Ishikawa (cell line): ENCODE measurements around the gene PTN.

Experiments
- CEBPB ChIP-seq: IDR thresholded peaks from 2 replicates; pipeline ENCODE4 v1.6.1; 2012
- CREB1 ChIP-seq: IDR thresholded peaks from 2 replicates; pipeline ENCODE4 v1.6.1; 2012; ENCODE audit warnings: low read depth
- EP300 ChIP-seq: IDR thresholded peaks from 2 replicates; pipeline ENCODE4 v1.6.1; 2012; ENCODE audit warnings: borderline replicate concordance
- FOXM1 ChIP-seq: IDR thresholded peaks from 2 replicates; pipeline ENCODE4 v1.6.1; 2012; ENCODE audit warnings: low read depth, borderline replicate concordance
- NFIC ChIP-seq: IDR thresholded peaks from 2 replicates; pipeline ENCODE4 v1.6.1; 2012
- RAD21 ChIP-seq: IDR thresholded peaks from 2 replicates; pipeline ENCODE4 v1.6.1; 2012; ENCODE audit warnings: low read depth
- TAF1 ChIP-seq: IDR thresholded peaks from 2 replicates; pipeline ENCODE4 v1.6.1; 2012; ENCODE audit warnings: low read depth, mild to moderate bottlenecking
- TCF12 ChIP-seq: IDR thresholded peaks from 2 replicates; pipeline ENCODE4 v1.6.1; 2012; ENCODE audit warnings: low read depth
- TEAD4 ChIP-seq: IDR thresholded peaks from 2 replicates; pipeline ENCODE4 v1.6.1; 2012
- YY1 ChIP-seq: IDR thresholded peaks from 2 replicates; pipeline ENCODE4 v1.6.1; 2012; ENCODE audit warnings: low read depth
- ZBTB7A ChIP-seq: IDR thresholded peaks from 2 replicates; pipeline ENCODE4 v1.6.1; 2012; ENCODE audit warnings: low read depth
- TF ChIP-seq, protein P1 (sequence below): IDR thresholded peaks from 2 replicates; pipeline ENCODE4 v1.6.1; 2012; ENCODE audit warnings: low read depth, mild to moderate bottlenecking
- TF ChIP-seq, protein P2 (sequence below): IDR thresholded peaks from 2 replicates; pipeline ENCODE4 v1.6.1; 2012
- TF ChIP-seq, protein P3 (sequence below): IDR thresholded peaks from 2 replicates; pipeline ENCODE4 v1.6.1; 2012

DNA sequence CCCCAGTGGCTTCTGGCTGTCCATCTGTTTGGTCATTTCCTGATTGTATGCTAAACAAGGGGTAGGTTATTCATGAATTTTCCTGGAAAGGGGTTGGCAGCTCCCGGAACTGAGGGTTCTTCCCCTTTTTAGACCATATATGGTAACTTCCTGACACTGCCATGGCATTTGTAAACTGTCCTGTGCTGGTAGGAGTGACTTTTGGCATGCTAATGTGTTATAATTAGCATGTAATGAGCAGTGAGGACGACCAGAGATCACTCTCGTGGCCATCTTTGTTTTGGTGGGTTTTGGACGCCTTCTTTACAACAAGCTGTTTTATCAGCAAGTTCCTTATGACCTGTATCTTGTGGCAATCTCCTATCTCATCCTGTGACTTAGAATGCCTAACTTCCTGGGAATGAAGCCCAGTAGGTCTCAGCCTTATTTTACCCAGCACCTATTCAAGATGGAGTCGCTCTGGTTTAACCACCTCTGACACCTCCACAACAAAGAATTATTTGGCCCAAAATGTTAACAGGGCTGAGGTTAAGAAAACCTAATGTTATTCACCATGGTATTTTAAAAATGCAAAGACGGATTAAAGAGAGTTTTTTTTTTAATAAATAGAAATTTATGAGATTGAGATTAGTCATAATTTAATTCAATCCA lies 2.4 kb upstream of the PTN start:
- TF ChIP-seq CREB1 (no peak), YY1 (no peak), FOXM1 (no peak), CEBPB (no peak), RAD21 (no peak), NFIC (no peak), TCF12 (no peak), TAF1 (no peak), EP300 (no peak), TEAD4 (no peak), ZBTB7A (no peak)
- TF ChIP-seq, protein P1, sequence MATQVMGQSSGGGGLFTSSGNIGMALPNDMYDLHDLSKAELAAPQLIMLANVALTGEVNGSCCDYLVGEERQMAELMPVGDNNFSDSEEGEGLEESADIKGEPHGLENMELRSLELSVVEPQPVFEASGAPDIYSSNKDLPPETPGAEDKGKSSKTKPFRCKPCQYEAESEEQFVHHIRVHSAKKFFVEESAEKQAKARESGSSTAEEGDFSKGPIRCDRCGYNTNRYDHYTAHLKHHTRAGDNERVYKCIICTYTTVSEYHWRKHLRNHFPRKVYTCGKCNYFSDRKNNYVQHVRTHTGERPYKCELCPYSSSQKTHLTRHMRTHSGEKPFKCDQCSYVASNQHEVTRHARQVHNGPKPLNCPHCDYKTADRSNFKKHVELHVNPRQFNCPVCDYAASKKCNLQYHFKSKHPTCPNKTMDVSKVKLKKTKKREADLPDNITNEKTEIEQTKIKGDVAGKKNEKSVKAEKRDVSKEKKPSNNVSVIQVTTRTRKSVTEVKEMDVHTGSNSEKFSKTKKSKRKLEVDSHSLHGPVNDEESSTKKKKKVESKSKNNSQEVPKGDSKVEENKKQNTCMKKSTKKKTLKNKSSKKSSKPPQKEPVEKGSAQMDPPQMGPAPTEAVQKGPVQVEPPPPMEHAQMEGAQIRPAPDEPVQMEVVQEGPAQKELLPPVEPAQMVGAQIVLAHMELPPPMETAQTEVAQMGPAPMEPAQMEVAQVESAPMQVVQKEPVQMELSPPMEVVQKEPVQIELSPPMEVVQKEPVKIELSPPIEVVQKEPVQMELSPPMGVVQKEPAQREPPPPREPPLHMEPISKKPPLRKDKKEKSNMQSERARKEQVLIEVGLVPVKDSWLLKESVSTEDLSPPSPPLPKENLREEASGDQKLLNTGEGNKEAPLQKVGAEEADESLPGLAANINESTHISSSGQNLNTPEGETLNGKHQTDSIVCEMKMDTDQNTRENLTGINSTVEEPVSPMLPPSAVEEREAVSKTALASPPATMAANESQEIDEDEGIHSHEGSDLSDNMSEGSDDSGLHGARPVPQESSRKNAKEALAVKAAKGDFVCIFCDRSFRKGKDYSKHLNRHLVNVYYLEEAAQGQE, result no peak
- TF ChIP-seq, protein P2, sequence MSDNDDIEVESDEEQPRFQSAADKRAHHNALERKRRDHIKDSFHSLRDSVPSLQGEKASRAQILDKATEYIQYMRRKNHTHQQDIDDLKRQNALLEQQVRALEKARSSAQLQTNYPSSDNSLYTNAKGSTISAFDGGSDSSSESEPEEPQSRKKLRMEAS, result no peak
- TF ChIP-seq, protein P3, sequence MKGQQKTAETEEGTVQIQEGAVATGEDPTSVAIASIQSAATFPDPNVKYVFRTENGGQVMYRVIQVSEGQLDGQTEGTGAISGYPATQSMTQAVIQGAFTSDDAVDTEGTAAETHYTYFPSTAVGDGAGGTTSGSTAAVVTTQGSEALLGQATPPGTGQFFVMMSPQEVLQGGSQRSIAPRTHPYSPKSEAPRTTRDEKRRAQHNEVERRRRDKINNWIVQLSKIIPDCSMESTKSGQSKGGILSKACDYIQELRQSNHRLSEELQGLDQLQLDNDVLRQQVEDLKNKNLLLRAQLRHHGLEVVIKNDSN, result no peak
